ENCODE results near the gene PPP6R2.

DNA sequence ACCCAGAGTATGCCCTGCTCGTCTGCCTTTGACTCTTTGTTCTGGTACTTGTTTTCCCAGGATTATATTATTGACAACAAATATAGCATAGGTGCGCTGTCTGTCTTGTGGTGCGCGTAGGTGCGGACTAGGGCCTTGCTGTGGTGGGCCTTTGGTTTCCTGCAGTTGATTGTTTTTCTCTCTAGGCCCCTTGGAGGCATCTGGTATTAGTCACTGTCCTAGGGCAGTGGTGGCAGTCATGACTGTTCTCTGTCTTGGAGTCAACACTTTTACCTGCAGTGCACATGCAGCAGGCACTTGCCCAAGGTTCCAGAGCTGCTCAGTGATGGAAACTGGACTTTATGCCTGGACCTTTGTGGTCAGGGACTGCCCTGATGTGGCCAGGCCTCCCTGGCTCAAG, 18.6 kb downstream of the PPP6R2 start:
- TF ChIP-seq, protein P1, sequence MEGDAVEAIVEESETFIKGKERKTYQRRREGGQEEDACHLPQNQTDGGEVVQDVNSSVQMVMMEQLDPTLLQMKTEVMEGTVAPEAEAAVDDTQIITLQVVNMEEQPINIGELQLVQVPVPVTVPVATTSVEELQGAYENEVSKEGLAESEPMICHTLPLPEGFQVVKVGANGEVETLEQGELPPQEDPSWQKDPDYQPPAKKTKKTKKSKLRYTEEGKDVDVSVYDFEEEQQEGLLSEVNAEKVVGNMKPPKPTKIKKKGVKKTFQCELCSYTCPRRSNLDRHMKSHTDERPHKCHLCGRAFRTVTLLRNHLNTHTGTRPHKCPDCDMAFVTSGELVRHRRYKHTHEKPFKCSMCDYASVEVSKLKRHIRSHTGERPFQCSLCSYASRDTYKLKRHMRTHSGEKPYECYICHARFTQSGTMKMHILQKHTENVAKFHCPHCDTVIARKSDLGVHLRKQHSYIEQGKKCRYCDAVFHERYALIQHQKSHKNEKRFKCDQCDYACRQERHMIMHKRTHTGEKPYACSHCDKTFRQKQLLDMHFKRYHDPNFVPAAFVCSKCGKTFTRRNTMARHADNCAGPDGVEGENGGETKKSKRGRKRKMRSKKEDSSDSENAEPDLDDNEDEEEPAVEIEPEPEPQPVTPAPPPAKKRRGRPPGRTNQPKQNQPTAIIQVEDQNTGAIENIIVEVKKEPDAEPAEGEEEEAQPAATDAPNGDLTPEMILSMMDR (IDR thresholded peaks at IDR 0.05), result no peak
- TF ChIP-seq POLR2A (IDR thresholded peaks at IDR 0.05), result no peak

Measured in thyroid gland (tissue), 4 donors.